Common myeloid progenitor, CD34-positive (primary cell): Measurements from ENCODE around the gene RALGAPA1.
"Not testable (repeated sequence)": the region's sequence is repeated elsewhere in the genome, so short reads cannot be mapped to it uniquely, and the experiment has no call there.

Source experiments
- CTCF ChIA-PET: fragments of 350-600 bp; sonication (Branson Sonifier 250); formaldehyde crosslinking; loops from one replicate; lab custom pipeline; 2021; ENCODE audit warnings: antibody characterized with exemption; lab: Charles Lee
- POLR2A ChIA-PET: fragments of 350-600 bp; sonication (Branson Sonifier 250); formaldehyde crosslinking; loops from one replicate; lab custom pipeline; 2021; ENCODE audit warnings: antibody characterized with exemption; lab: Charles Lee
- DNase-seq, 3 donors: peaks; one replicate each; pipeline versions ENCODE4 v3.0.0 to v3.0.0-alpha.2; 2013
- H3K27ac ChIP-seq, 2 experiments: 1 replicate in 1 of 2; 2 replicates in 1 of 2; pipeline ENCODE4 v1.7.0; 2013; ENCODE audit warnings: inconsistent platforms in 2 of 2, low read length in 2 of 2, mild to moderate bottlenecking in 2 of 2, low read depth in 1 of 2, moderate library complexity in 1 of 2; ENCODE audit not compliant: severe bottlenecking in 2 of 2, insufficient read depth in 1 of 2, poor library complexity in 1 of 2
- H3K27me3 ChIP-seq, 5 experiments: replicated peaks in 2 of 5; 1 replicate in 3 of 5; 2 replicates in 2 of 5; pipeline versions ENCODE4 v1.6.1 to v1.7.0; 2013; ENCODE audit warnings: low read length in 4 of 5, mild to moderate bottlenecking in 2 of 5, moderate library complexity in 2 of 5, inconsistent platforms in 1 of 5; ENCODE audit not compliant: insufficient read depth in 5 of 5, control insufficient read depth in 4 of 5
- H3K36me3 ChIP-seq, 4 experiments: 1 replicate in 2 of 4; 2 replicates in 2 of 4; pipeline versions ENCODE4 v1.6.1 to v1.7.0; 2013; ENCODE audit warnings: low read length in 3 of 4, control low read depth in 1 of 4, mild to moderate bottlenecking in 1 of 4; ENCODE audit not compliant: control insufficient read depth in 4 of 4, insufficient read depth in 4 of 4
- H3K4me1 ChIP-seq, 4 experiments: 1 replicate in 3 of 4; 2 replicates in 1 of 4; pipeline versions ENCODE4 v1.6.1 to v1.7.1; 2013; ENCODE audit warnings: low read length in 3 of 4, mild to moderate bottlenecking in 3 of 4, control low read depth in 1 of 4, inconsistent platforms in 1 of 4, moderate library complexity in 1 of 4; ENCODE audit not compliant: control insufficient read depth in 4 of 4, insufficient read depth in 4 of 4; ENCODE audit errors: control extremely low read depth in 1 of 4
- H3K4me3 ChIP-seq, 7 experiments: 1 replicate in 4 of 7; 2 replicates in 3 of 7; pipeline versions ENCODE4 v1.5.1 to v1.7.0; 2013; ENCODE audit warnings: mild to moderate bottlenecking in 7 of 7, low read length in 6 of 7, moderate library complexity in 6 of 7, inconsistent platforms in 2 of 7, low read depth in 2 of 7, control low read depth in 1 of 7; ENCODE audit not compliant: insufficient read depth in 4 of 7, control insufficient read depth in 1 of 7; ENCODE audit errors: extremely low read depth in 1 of 7
- H3K9me3 ChIP-seq, 5 experiments: 1 replicate in 4 of 5; 2 replicates in 1 of 5; pipeline versions ENCODE4 v1.6.1 to v1.7.1; 2013; ENCODE audit warnings: low read length in 4 of 5, mild to moderate bottlenecking in 2 of 5, inconsistent platforms in 1 of 5, low read depth in 1 of 5, moderate library complexity in 1 of 5; ENCODE audit not compliant: control insufficient read depth in 4 of 5, insufficient read depth in 2 of 5; ENCODE audit errors: control extremely low read depth in 1 of 5
- WGBS: methylation state at CpG from one replicate; pipeline ENCODE4 v1.1.5; 2013; ENCODE audit not compliant: insufficient coverage; 5-methylcytosine and 5-hydroxymethylcytosine counted together

Gene RALGAPA1

DNA sequence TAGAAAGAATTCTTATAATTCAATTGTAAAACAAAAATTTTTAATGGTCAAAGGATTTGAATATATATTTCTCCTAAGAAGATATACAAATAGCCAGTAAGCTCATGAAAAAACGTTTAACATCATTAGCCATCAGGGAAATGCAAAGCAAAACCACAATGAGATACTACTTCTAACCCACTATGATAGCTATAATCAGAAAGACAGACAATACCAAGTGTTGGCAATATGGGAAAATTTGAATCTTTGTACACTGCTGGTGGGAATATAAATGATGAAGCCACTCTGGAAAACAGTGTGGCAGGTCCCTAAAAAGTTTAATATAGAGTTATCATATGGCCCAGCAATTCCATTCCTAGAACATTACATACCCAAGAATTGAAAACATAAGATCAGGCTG is 25.4 kb downstream of the RALGAPA1 start:
- no peak overlapping the region for H3K27ac ChIP-seq
- H3K27me3 ChIP-seq, result no peaks in the 10 kb centered on the region
- H3K4me1 ChIP-seq, result no peaks in the 10 kb centered on the region
- POLR2A ChIA-PET, result no interaction called here
- H3K4me3 ChIP-seq, result no peak overlapping the region
- no CpG with 5 or more reads among the region's 1 CpG for WGBS
- H3K36me3 ChIP-seq, result no peaks in the 10 kb centered on the region
- no peak for DNase-seq
- peaks cover 0 to 28% (median 2%) of the 10 kb centered on the region in 5 experiments for H3K9me3 ChIP-seq
- CTCF ChIA-PET, result no interaction called here

DNA sequence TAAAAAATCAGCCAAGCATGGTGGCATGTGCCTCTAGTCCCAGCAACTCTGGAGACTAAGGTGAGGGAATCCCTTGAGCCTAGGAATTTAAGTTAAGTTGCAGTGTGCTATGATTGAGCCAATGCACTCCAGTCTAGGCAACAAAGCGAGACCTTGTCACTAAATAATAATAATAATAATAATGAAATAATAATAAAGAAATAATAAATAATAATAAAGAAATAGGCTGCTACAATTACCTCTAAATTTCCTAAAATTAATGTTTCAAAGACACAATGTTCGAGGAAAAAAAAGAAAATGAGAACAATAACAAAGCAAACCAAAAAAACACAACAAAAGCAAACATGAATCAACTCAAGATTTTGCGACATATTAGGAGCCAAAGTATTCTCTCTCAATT is 29.7 kb downstream of the RALGAPA1 start:
- POLR2A ChIA-PET, result no interaction called here
- Histone ChIP-seq H3K4me1 (no peaks in the 10 kb centered on the region), H3K9me3 (peaks cover 0 to 28% (median 2%) of the 10 kb centered on the region in 5 experiments), H3K4me3 (no peak overlapping the region), H3K27ac (no peak overlapping the region), H3K36me3 (no peaks in the 10 kb centered on the region), H3K27me3 (no peaks in the 10 kb centered on the region)
- no peak for DNase-seq
- CTCF ChIA-PET, result no interaction called here
- 100% methylated on average over 2 of the region's 3 CpGs for WGBS

DNA sequence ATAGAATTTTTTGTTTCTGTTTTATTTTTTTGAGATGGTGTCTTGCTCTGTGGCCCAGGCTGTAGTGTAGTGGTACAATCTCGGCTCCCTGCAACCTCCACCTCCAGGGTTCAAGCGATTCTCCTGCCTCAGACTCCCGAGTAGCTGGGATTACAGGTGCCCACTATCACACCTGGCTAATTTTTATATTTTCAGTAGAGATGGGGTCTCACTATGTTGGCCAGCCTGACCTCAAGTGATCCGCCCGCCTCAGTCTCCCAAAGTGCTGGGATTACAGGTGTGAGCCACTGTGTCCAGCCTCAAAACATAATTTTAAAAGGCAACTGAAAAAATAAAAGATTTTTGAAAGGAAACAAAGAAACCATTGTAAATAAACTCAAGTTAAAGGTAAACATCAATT is 31.5 kb downstream of the RALGAPA1 start:
- peaks cover 0 to 22% (median 2%) of the 10 kb centered on the region in 5 experiments for H3K9me3 ChIP-seq
- H3K27me3 ChIP-seq, H3K36me3 ChIP-seq, POLR2A ChIA-PET, H3K4me3 ChIP-seq, H3K27ac ChIP-seq, H3K4me1 ChIP-seq, DNase-seq: not testable (repeated sequence)
- no CpG with 5 or more reads among the region's 5 CpGs for WGBS
- CTCF ChIA-PET, result interaction anchor here (1.0 to 1.8 kb wide), 2 partner anchors 30 to 37 kb away, joined by 3 to 5 read pairs; no protein-coding TSS in a partner anchor

DNA sequence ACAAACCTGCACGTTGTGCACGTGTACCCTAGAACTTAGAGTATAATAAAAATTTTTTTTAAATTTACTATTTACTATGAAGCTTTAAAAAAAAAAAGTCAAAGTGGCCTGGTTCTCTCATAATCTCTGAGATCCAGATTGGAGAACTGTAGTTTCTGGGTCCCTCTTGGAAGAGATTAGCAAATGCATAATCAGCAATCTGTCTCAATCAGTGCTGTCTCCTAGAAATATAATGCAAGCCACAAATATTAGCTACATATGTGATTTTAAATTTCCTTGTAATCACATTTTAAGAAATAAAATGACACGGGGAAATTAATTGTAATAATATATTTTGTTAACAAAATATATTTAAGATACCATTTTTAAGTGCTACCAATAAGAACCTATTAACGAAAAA is 32.3 kb downstream of the RALGAPA1 start:
- Histone ChIP-seq H3K4me3 (no peak overlapping the region), H3K27ac (no peak overlapping the region), H3K27me3 (no peaks in the 10 kb centered on the region), H3K9me3 (peaks cover 0 to 20% (median 2%) of the 10 kb centered on the region in 5 experiments), H3K36me3 (peaks cover 0 to 2% (median 0%) of the 10 kb centered on the region in 4 experiments), H3K4me1 (no peaks in the 10 kb centered on the region)
- ChIA-PET CTCF (interaction anchor here (1.0 to 1.8 kb wide), 4 partner anchors 9 to 38 kb away, joined by 3 to 5 read pairs (median 3); no protein-coding TSS in a partner anchor), POLR2A (no interaction called here)
- DNase-seq, result no peak
- WGBS, result no CpG with 5 or more reads among the region's 4 CpGs

DNA sequence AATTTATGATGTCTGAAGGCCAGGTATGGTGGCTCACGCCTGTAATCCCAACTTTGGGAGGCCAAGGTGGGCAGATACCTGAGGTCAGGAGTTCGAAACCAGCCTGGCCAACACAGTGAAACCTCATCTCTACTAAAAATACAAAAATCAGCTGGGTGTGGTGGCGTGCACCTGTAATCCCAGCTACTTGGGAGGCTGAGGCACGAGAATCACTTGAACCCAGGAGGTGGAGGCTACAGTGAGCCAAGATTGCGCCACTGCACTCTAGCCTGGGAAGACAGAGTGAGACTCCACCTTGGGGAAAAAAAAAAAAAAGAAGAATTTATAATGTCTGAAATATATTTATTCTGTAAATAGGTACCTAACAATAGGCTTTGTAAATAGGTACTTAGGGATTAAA is 33.0 kb downstream of the RALGAPA1 start:
- H3K9me3 ChIP-seq, result peaks cover 0 to 13% (median 2%) of the 10 kb centered on the region in 5 experiments
- H3K27me3 ChIP-seq, DNase-seq, POLR2A ChIA-PET, H3K27ac ChIP-seq, H3K4me1 ChIP-seq, H3K4me3 ChIP-seq, H3K36me3 ChIP-seq: not testable (repeated sequence)
- CTCF ChIA-PET, result interaction anchor here (1.2 to 1.8 kb wide), 4 partner anchors 10 to 41 kb away, joined by 3 to 5 read pairs (median 4); no protein-coding TSS in a partner anchor
- 97% methylated on average over 5 of the region's 5 CpGs for WGBS

DNA sequence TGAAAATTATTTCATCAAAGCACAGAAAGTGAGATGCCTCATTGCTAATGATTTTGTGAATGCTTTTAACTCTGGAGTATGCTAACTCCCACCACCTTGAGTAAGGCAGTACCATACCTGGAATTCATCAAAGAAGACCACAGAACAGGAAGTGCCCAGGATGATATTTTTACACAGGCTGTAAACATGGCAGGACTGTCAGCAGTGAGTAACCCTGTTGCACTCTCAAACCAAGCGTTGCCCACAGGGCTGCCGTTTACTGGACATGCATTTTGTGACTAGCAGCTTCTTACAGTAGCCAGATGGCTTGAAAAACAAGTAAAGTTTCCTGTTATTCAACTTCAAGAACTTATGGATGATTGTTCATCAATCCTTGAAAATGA is 42.4 kb downstream of the RALGAPA1 start:
- ChIA-PET POLR2A (no interaction called here), CTCF (no interaction called here)
- Histone ChIP-seq H3K9me3 (no peaks in the 10 kb centered on the region), H3K27ac (no peak overlapping the region), H3K4me1 (peaks cover 0 to 4% (median 0%) of the 10 kb centered on the region in 4 experiments), H3K4me3 (no peak overlapping the region), H3K36me3 (peaks cover 0 to 10% (median 0%) of the 10 kb centered on the region in 4 experiments), H3K27me3 (no peaks in the 10 kb centered on the region)
- no peak for DNase-seq
- 100% methylated on average over 1 of the region's 2 CpGs for WGBS

DNA sequence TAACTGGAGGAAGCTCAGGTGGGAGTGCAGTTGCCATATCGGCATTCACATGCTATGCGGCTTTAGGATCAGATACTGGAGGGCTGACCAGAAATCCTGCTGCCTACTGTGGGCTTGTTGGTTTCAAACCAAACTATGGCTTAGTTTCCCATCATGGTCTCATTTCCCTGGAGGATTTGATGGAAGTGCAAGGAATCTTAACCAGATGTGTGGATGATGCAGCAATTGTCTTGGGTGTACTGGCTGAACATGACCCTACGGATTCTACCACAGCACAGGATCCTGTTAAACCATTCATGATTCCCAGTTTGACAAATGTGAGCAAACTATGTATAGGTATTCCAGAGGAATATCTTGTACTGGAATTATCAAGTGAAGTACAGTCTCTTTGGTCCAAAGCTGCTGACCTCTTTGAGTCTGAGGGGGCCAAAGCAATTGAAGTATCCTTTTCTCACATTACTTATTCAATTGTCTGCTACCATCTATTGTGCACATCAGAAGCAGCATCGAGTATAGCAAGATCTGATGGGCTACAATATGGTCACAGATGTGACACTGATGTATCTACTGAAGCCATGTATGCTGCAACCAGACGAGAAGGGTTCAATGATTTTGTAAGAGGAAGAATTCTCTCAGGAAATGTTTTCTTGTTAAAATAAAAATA is 42.9 kb downstream of the RALGAPA1 start:
- H3K36me3 ChIP-seq, result peaks cover 0 to 10% (median 0%) of the 10 kb centered on the region in 4 experiments
- POLR2A ChIA-PET, result no interaction called here
- H3K9me3 ChIP-seq, result no peaks in the 10 kb centered on the region
- H3K4me1 ChIP-seq, result peaks cover 0 to 4% (median 0%) of the 10 kb centered on the region in 4 experiments
- CTCF ChIA-PET, result no interaction called here
- H3K27ac ChIP-seq, result no peak overlapping the region
- 100% methylated on average over 1 of the region's 5 CpGs for WGBS
- no peak overlapping the region for H3K4me3 ChIP-seq
- DNase-seq, result peak in 1 of 3 donors; percentile 1
- H3K27me3 ChIP-seq, result no peaks in the 10 kb centered on the region
